Lung (tissue), 12 donors: Measurements from ENCODE around the gene F2RL3. TPM values are rescaled to one million over a fixed set of nuclear protein-coding genes. Genes with fewer than 3 reads are reported as not detected.

ENCODE experiments used
- ATAC-seq: fragments of 200-7000 bp; cut with Tn5 transposase; one replicate; pipeline ENCODE4 v1.9.1; 2020; ENCODE audit warnings: moderate number of reproducible peaks; ENCODE audit not compliant: insufficient read depth, low FRiP score
- DNase-seq, 3 donors: peaks; one replicate each; pipeline ENCODE4 v3.0.0-alpha.2; 2013 to 2017
- H3K27ac ChIP-seq, 2 donors: one replicate each; pipeline ENCODE4 v1.5.1; 2013; ENCODE audit warnings: mild to moderate bottlenecking in 2 of 2, moderate library complexity in 2 of 2, control low read depth in 1 of 2, inconsistent platforms in 1 of 2, low read depth in 1 of 2, low read length in 1 of 2
- H3K27me3 ChIP-seq, 3 donors: one replicate each; pipeline ENCODE4 v1.5.1; 2013; ENCODE audit warnings: low read length in 2 of 3; ENCODE audit not compliant: control insufficient read depth in 3 of 3, insufficient read depth in 3 of 3
- H3K36me3 ChIP-seq, 4 donors: one replicate each; pipeline ENCODE4 v1.5.1; 2013; ENCODE audit warnings: low read length in 4 of 4, mild to moderate bottlenecking in 1 of 4, moderate library complexity in 1 of 4; ENCODE audit not compliant: control insufficient read depth in 4 of 4, insufficient read depth in 4 of 4
- H3K4me1 ChIP-seq, 5 donors: one replicate each; pipeline ENCODE4 v1.5.1; 2013; ENCODE audit warnings: low read length in 5 of 5, mild to moderate bottlenecking in 2 of 5, moderate library complexity in 1 of 5; ENCODE audit not compliant: control insufficient read depth in 5 of 5, insufficient read depth in 5 of 5
- H3K4me3 ChIP-seq: one replicate; pipeline ENCODE4 v1.5.1; 2013; ENCODE audit warnings: mild to moderate bottlenecking, control low read depth, moderate library complexity
- H3K9ac ChIP-seq, 2 donors: one replicate each; pipeline ENCODE4 v1.5.1; 2013; ENCODE audit warnings: low read length in 2 of 2, control low read depth in 1 of 2; ENCODE audit not compliant: insufficient read depth in 1 of 2
- H3K9me3 ChIP-seq, 4 donors: one replicate each; pipeline ENCODE4 v1.5.1; 2013; ENCODE audit warnings: low read length in 3 of 4, mild to moderate bottlenecking in 1 of 4, moderate library complexity in 1 of 4; ENCODE audit not compliant: control insufficient read depth in 4 of 4, insufficient read depth in 3 of 4
- CTCF ChIP-seq: IDR thresholded peaks from 2 replicates; pipeline ENCODE4 v1.5.1; 2012; ENCODE audit warnings: mild to moderate bottlenecking; ENCODE audit errors: control extremely low read depth, extremely low read depth
- WGBS, 2 donors: extraction: QIAGEN DNeasy Blood & Tissue Kit; methylation state at CpG; one replicate each; pipeline ENCODE4 v1.1.7; 2013; 5-methylcytosine and 5-hydroxymethylcytosine counted together
- polyA plus RNA-seq, 2 donors: library from polyadenylated mRNA; stranded (reverse); fragments of 200-250 nt; gene quantifications; one replicate each; pipeline ENCODE4 v1.2.1, GENCODE V29; 2013
- total RNA-seq, 2 donors: library from RNA; depleted of rRNA in 1 of 2; stranded (reverse); fragments of >200 nt in 1 of 2; gene quantifications; one replicate each; pipeline ENCODE4 v1.2.1, GENCODE V29; 2014 to 2021
- donor health status: control.
- donor health status: control.
- donor health status: Bipolar disorder and iron deficiency.
- donor health status: healthy.
- donor health status: DM: yes; HTN: yes; CAD: no.

Gene F2RL3
- total and polyA plus RNA-seq, 4 donors = 5.8 to 76.8 (median 53.0) TPM

DNA sequence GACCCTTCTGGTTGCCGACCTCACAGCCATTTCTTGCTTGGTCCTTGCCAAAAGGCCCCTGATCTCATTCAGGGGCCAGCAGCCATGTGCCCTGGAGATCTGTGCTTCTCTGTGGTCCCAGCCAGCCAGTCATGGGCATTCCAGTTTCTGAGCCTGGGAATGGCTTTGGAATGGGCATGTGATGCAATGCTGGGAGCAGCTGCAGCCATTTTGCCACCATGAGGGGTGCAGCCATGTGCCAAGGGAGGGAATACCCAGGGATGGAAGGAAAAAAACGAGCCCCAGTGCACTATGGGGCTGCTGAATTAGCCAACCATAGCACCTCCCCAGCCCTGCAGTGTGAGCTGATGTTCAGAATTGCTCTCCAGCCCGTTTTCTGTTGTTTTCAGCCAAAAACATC lies 26.3 kb downstream of the F2RL3 start:
- H3K9me3 ChIP-seq = peaks cover 4 to 31% (median 19%) of the 10 kb centered on the region in 4 donors
- ATAC-seq = no peak
- TF ChIP-seq CTCF = no peak
- H3K9ac ChIP-seq = no peak overlapping the region
- DNase-seq = no peak
- H3K27ac ChIP-seq = no peak overlapping the region
- H3K36me3 ChIP-seq = peaks cover 0 to 46% (median 15%) of the 10 kb centered on the region in 4 donors
- H3K4me1 ChIP-seq = no peaks in the 10 kb centered on the region
- H3K4me3 ChIP-seq = no peak overlapping the region
- no peaks in the 10 kb centered on the region for H3K27me3 ChIP-seq
- 81% methylated on average over 3 of the region's 3 CpGs for whole genome bisulfite sequencing, 2 donors

- Histone ChIP-seq H3K9ac (no peak overlapping the region), H3K4me1 (no peaks in the 10 kb centered on the region), H3K27me3 (no peaks in the 10 kb centered on the region), H3K36me3 (peaks cover 0 to 45% (median 15%) of the 10 kb centered on the region in 4 donors), H3K4me3 (no peak overlapping the region), H3K27ac (no peak overlapping the region), H3K9me3 (peaks cover 4 to 31% (median 19%) of the 10 kb centered on the region in 4 donors)
- TF ChIP-seq CTCF = no peak
- ATAC-seq = no peak
- WGBS, 2 donors = 58 to 62% methylated on average over 3 of the region's 3 CpGs
- DNase-seq = no peak
Measured at GRCh38 chr19:16915734-16916133, 26.9 kb downstream of the F2RL3 start.

GRCh38 chr19:16917401-16917800 lies 28.6 kb downstream of the F2RL3 start:
- Histone ChIP-seq H3K27me3 (no peaks in the 10 kb centered on the region), H3K36me3 (peaks cover 0 to 43% (median 17%) of the 10 kb centered on the region in 4 donors), H3K27ac (no peak overlapping the region), H3K9ac (no peak overlapping the region), H3K4me1 (no peaks in the 10 kb centered on the region), H3K4me3 (no peak overlapping the region), H3K9me3 (peaks cover 4 to 27% (median 17%) of the 10 kb centered on the region in 4 donors)
- DNase-seq (no peak), ATAC-seq (no peak)
- TF ChIP-seq CTCF = no peak
- WGBS, 2 donors = 80 to 82% methylated on average over 7 of the region's 7 CpGs

DNA sequence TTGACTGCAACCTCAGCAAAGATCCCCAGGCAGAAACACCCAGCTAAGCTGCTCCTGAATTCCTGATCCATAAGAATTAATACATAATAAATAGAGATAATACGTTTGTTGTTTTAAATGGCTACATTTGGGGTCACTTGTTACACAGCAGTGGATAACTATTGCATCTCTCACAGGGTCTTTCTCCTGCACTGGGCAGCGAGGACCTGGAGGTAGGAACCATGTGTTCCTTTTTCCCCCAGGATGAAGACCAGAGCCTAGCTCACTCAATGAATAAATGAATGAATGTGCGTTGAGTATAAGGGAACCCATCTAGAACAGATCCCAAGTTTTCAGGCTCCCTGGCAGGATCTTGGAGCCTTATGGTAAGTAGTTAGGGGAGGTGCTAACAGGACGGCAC lies 30.7 kb downstream of the F2RL3 start:
- 72 to 82% methylated on average over 4 of the region's 4 CpGs for WGBS, 2 donors

More for the DNA sequence above, 30.7 kb downstream of the F2RL3 start:
- DNase-seq (no peak), ATAC-seq (no peak)
- TF ChIP-seq CTCF = no peak
- H3K4me1 ChIP-seq = no peaks in the 10 kb centered on the region
- H3K27ac ChIP-seq = no peak overlapping the region
- H3K9ac ChIP-seq = no peak overlapping the region
- no peaks in the 10 kb centered on the region for H3K27me3 ChIP-seq
- peaks cover 0 to 12% (median 5%) of the 10 kb centered on the region in 4 donors for H3K9me3 ChIP-seq
- peaks cover 0 to 22% (median 13%) of the 10 kb centered on the region in 4 donors for H3K36me3 ChIP-seq
- no peak overlapping the region for H3K4me3 ChIP-seq
